ENCODE measurements around the gene FOSL1. TPM values are rescaled to one million over a fixed set of nuclear protein-coding genes. Genes with fewer than 3 reads are reported as not detected.

The FOSL1 gene
- total RNA-seq, 1 experiment from 2014 or later = 186 TPM

GRCh38 chr11:65922565-65922964 lies 22.4 kb upstream of the FOSL1 start:
- H3K4me3 ChIP-seq (ENCODE audit: low read depth in 2 of 2, low read length in 2 of 2) = no peak overlapping the region
- no peak overlapping the region for H3K27ac ChIP-seq (ENCODE audit: low read length)
- BruUV-seq (replicated peaks) = no TSS peak
- in situ Hi-C loops (cut with HindIII; ENCODE audit: low pct_unique_long_range_greater_than_20kb, low sequenced_read_pairs) = no loop called here
- peaks cover 26% of the 10 kb centered on the region for H3K4me1 ChIP-seq (ENCODE audit: control insufficient read depth, insufficient read depth, low read length)
- no peak for TF ChIP-seq SIN3A (IDR thresholded peaks at IDR 0.05; ENCODE audit: borderline replicate concordance, insufficient read depth, low read depth, low read length)
- H3K27me3 ChIP-seq (ENCODE audit: control insufficient read depth, insufficient read depth, low read length) = no peaks in the 10 kb centered on the region
- H3K9me3 ChIP-seq (ENCODE audit: control insufficient read depth, insufficient read depth, low read depth, low read length) = no peaks in the 10 kb centered on the region
- ATAC-seq (no peak), DNase-seq (ENCODE audit: low read depth, low spot score) (no peak)
- H3K36me3 ChIP-seq (ENCODE audit: control insufficient read depth, insufficient read depth, low read length) = peaks cover 3% of the 10 kb centered on the region; the same call in 1 of the 2 replicates
- intact Hi-C loops (cut with micrococcal nuclease; ENCODE audit: unreplicated experiment) = no loop called here
- POLR2A ChIA-PET = interaction anchor here (0.6 kb wide), 3 partner anchors 36 to 95 kb away, joined by 3 to 8 read pairs (median 7); no protein-coding TSS in a partner anchor
- CTCF ChIA-PET = interaction anchor here (0.9 kb wide), 1 partner anchor 37 kb away, joined by 3 read pairs; no protein-coding TSS in a partner anchor

- no peak for TF ChIP-seq CTCF (IDR thresholded peaks at IDR 0.05)
- no peak for TF ChIP-seq SIN3A (IDR thresholded peaks at IDR 0.05; ENCODE audit: borderline replicate concordance, insufficient read depth, low read depth, low read length)
- TF ChIP-seq TCF7L2 (IDR thresholded peaks at IDR 0.05; ENCODE audit: low read depth, low read length) = no peak
- BruUV-seq (replicated peaks) = no TSS peak
- 0 out of 2 replicates have a peak overlapping the region, but pooled peaks have one; percentile 6 for H3K27ac ChIP-seq (ENCODE audit: low read length)
- ATAC-seq (no peak), DNase-seq (ENCODE audit: low read depth, low spot score) (no peak)
- no peaks in the 10 kb centered on the region for H3K9me3 ChIP-seq (ENCODE audit: control insufficient read depth, insufficient read depth, low read depth, low read length)
- ChIA-PET POLR2A (no interaction called here), CTCF (interaction anchor here (0.6 kb wide), 1 partner anchor 63 kb away, joined by 3 read pairs; no protein-coding TSS in a partner anchor)
- no peaks in the 10 kb centered on the region for H3K27me3 ChIP-seq (ENCODE audit: control insufficient read depth, insufficient read depth, low read length)
- H3K4me3 ChIP-seq (ENCODE audit: low read depth in 2 of 2, low read length in 2 of 2) = no peak overlapping the region
- H3K4me1 ChIP-seq (ENCODE audit: control insufficient read depth, insufficient read depth, low read length) = peaks cover 33% of the 10 kb centered on the region
- in situ Hi-C loops (cut with HindIII; ENCODE audit: low pct_unique_long_range_greater_than_20kb, low sequenced_read_pairs) = no loop called here
- intact Hi-C loops (cut with micrococcal nuclease; ENCODE audit: unreplicated experiment) = no loop called here
- peaks cover 3% of the 10 kb centered on the region; the same call in 1 of the 2 replicates for H3K36me3 ChIP-seq (ENCODE audit: control insufficient read depth, insufficient read depth, low read length)
Measured at GRCh38 chr11:65921876-65922275, 21.7 kb upstream of the FOSL1 start.

- POLR2A ChIA-PET = interaction anchor here (0.5 kb wide), 1 partner anchor 23 kb away, joined by 12 read pairs; no protein-coding TSS in a partner anchor
- Histone ChIP-seq H3K9me3 (ENCODE audit: control insufficient read depth, insufficient read depth, low read depth, low read length) (no peaks in the 10 kb centered on the region), H3K27me3 (ENCODE audit: control insufficient read depth, insufficient read depth, low read length) (no peaks in the 10 kb centered on the region), H3K4me1 (ENCODE audit: control insufficient read depth, insufficient read depth, low read length) (peaks cover 41% of the 10 kb centered on the region), H3K4me3 (ENCODE audit: low read depth in 2 of 2, low read length in 2 of 2) (peak overlapping the region; percentile 84 to 91), H3K36me3 (ENCODE audit: control insufficient read depth, insufficient read depth, low read length) (peaks cover 3% of the 10 kb centered on the region; the same call in 1 of the 2 replicates), H3K27ac (ENCODE audit: low read length) (peak overlapping the region; percentile 98)
- TF ChIP-seq TCF7L2 (IDR thresholded peaks at IDR 0.05; ENCODE audit: low read depth, low read length) = no peak
- no peak for TF ChIP-seq REST (IDR thresholded peaks at IDR 0.05; ENCODE audit: insufficient read depth in 1 of 2, low read depth in 2 of 2, low read length in 1 of 2)
- TF ChIP-seq POLR2AphosphoS5 (IDR thresholded peaks at IDR 0.05; ENCODE audit: low read depth, low read length) = no peak
- no peak for TF ChIP-seq SIN3A (IDR thresholded peaks at IDR 0.05; ENCODE audit: borderline replicate concordance, insufficient read depth, low read depth, low read length)
- no peak for TF ChIP-seq CTCF (IDR thresholded peaks at IDR 0.05)
- CTCF ChIA-PET = no interaction called here
- intact Hi-C loops (cut with micrococcal nuclease; ENCODE audit: unreplicated experiment) (no loop called here), in situ Hi-C loops (cut with HindIII; ENCODE audit: low pct_unique_long_range_greater_than_20kb, low sequenced_read_pairs) (no loop called here)
- ATAC-seq (no peak), DNase-seq (ENCODE audit: low read depth, low spot score) (no peak)
- no TSS peak for BruUV-seq (replicated peaks)
Measured at GRCh38 chr11:65921033-65921555, 20.9 kb upstream of the FOSL1 start.
